ENCODE data around the gene CCDC74B. TPM values are rescaled to one million over a fixed set of nuclear protein-coding genes. Genes with fewer than 3 reads are reported as not detected.
"Not testable (repeated sequence)": the region's sequence is repeated elsewhere in the genome, so short reads cannot be mapped to it uniquely, and the experiment has no call there.

CCDC74B gene
- polyA plus RNA-seq, 3 donors, result not detected

GRCh38 chr2:130154773-130155765 is 10.2 kb upstream of the CCDC74B start:
- no peak overlapping the region for H3K4me3 ChIP-seq (replicated peaks in 1 of 3; ENCODE audit: low read depth in 2 of 3, low read length in 3 of 3)
- Mint-ChIP-seq H3K4me1 (peaks cover 6% of the 10 kb centered on the region), H3K27me3 (ENCODE audit: low read depth in 3 of 3) (peaks cover 0 to 3% (median 1%) of the 10 kb centered on the region in 3 donors), H3K4me3 (no peak overlapping the region), H3K27ac (peak overlapping the region in 1 of 7 donors; percentile 61), H3K9me3 (no peaks in the 10 kb centered on the region), H3K36me3 (peaks cover 33 to 83% of the 10 kb centered on the region in 2 donors)
- H3K4me1 ChIP-seq (ENCODE audit: control insufficient read depth in 1 of 2, insufficient read depth in 2 of 2, low read length in 2 of 2), result no peaks in the 10 kb centered on the region
- H4K20me1 ChIP-seq (ENCODE audit: insufficient read depth, low read length), result no peaks in the 10 kb centered on the region
- no peaks in the 10 kb centered on the region for H3K27me3 ChIP-seq (ENCODE audit: control insufficient read depth in 2 of 2, insufficient read depth in 2 of 2, low read length in 2 of 2)
- H3K36me3 ChIP-seq (replicated peaks in 1 of 2; ENCODE audit: control insufficient read depth in 1 of 2, insufficient read depth in 2 of 2, low read length in 2 of 2), result peaks cover 48 to 55% of the 10 kb centered on the region in 2 donors
- no peak overlapping the region for H3K9ac ChIP-seq (ENCODE audit: insufficient read depth, low read length, poor library complexity, severe bottlenecking)
- H3K27ac ChIP-seq (ENCODE audit: low read depth in 1 of 2, low read length in 2 of 2), result no peak overlapping the region
- H3K9me3 ChIP-seq (replicated peaks in 1 of 2; ENCODE audit: control insufficient read depth in 1 of 2, insufficient read depth in 1 of 2, low read length in 2 of 2), result no peaks in the 10 kb centered on the region
- TF ChIP-seq CTCF (IDR thresholded peaks at IDR 0.05), result no peak
- no peak overlapping the region for H2AFZ ChIP-seq (ENCODE audit: insufficient read depth, low read depth, low read length, poor library complexity, severe bottlenecking)
- no peak for DNase-seq
- intact Hi-C loops (cut with micrococcal nuclease), result no loop called here
- H3K79me2 ChIP-seq (ENCODE audit: insufficient read depth, low read length), result no peaks in the 10 kb centered on the region
- no peak overlapping the region for H3K4me2 ChIP-seq (replicated peaks; ENCODE audit: extremely low read depth, low read length, poor library complexity, severe bottlenecking)
- WGBS (ENCODE audit: insufficient coverage), result 98% methylated on average over 27 of the region's 29 CpGs

- H3K9ac ChIP-seq (ENCODE audit: insufficient read depth, low read length, poor library complexity, severe bottlenecking); intact Hi-C loops (cut with micrococcal nuclease); H3K27me3 ChIP-seq (ENCODE audit: control insufficient read depth in 2 of 2, insufficient read depth in 2 of 2, low read length in 2 of 2); H3K27ac Mint-ChIP-seq; H3K4me1 Mint-ChIP-seq; H3K9me3 ChIP-seq (replicated peaks in 1 of 2; ENCODE audit: control insufficient read depth in 1 of 2, insufficient read depth in 1 of 2, low read length in 2 of 2); H3K27ac ChIP-seq (ENCODE audit: low read depth in 1 of 2, low read length in 2 of 2); DNase-seq; H3K27me3 Mint-ChIP-seq (ENCODE audit: low read depth in 3 of 3); H3K4me2 ChIP-seq (replicated peaks; ENCODE audit: extremely low read depth, low read length, poor library complexity, severe bottlenecking); H3K9me3 Mint-ChIP-seq; H3K4me1 ChIP-seq (ENCODE audit: control insufficient read depth in 1 of 2, insufficient read depth in 2 of 2, low read length in 2 of 2); H4K20me1 ChIP-seq (ENCODE audit: insufficient read depth, low read length); H3K79me2 ChIP-seq (ENCODE audit: insufficient read depth, low read length); H2AFZ ChIP-seq (ENCODE audit: insufficient read depth, low read depth, low read length, poor library complexity, severe bottlenecking); H3K4me3 Mint-ChIP-seq; H3K4me3 ChIP-seq (replicated peaks in 1 of 3; ENCODE audit: low read depth in 2 of 3, low read length in 3 of 3): not testable (repeated sequence)
- WGBS (ENCODE audit: insufficient coverage), result 96% methylated on average over 4 of the region's 8 CpGs
- H3K36me3 Mint-ChIP-seq, result peaks cover 28 to 76% of the 10 kb centered on the region in 2 donors
- peaks cover 41 to 49% of the 10 kb centered on the region in 2 donors for H3K36me3 ChIP-seq (replicated peaks in 1 of 2; ENCODE audit: control insufficient read depth in 1 of 2, insufficient read depth in 2 of 2, low read length in 2 of 2)
Observed at GRCh38 chr2:130154423-130154770, 9.5 kb upstream of the CCDC74B start.

- H3K36me3 ChIP-seq (replicated peaks in 1 of 2; ENCODE audit: control insufficient read depth in 1 of 2, insufficient read depth in 2 of 2, low read length in 2 of 2), result peaks cover 40 to 44% of the 10 kb centered on the region in 2 donors
- intact Hi-C loops (cut with micrococcal nuclease); H3K4me3 Mint-ChIP-seq; H3K4me3 ChIP-seq (replicated peaks in 1 of 3; ENCODE audit: low read depth in 2 of 3, low read length in 3 of 3); H3K4me1 ChIP-seq (ENCODE audit: control insufficient read depth in 1 of 2, insufficient read depth in 2 of 2, low read length in 2 of 2); DNase-seq; H4K20me1 ChIP-seq (ENCODE audit: insufficient read depth, low read length); H2AFZ ChIP-seq (ENCODE audit: insufficient read depth, low read depth, low read length, poor library complexity, severe bottlenecking); H3K79me2 ChIP-seq (ENCODE audit: insufficient read depth, low read length); H3K27ac ChIP-seq (ENCODE audit: low read depth in 1 of 2, low read length in 2 of 2); H3K9ac ChIP-seq (ENCODE audit: insufficient read depth, low read length, poor library complexity, severe bottlenecking); H3K27me3 ChIP-seq (ENCODE audit: control insufficient read depth in 2 of 2, insufficient read depth in 2 of 2, low read length in 2 of 2); H3K9me3 ChIP-seq (replicated peaks in 1 of 2; ENCODE audit: control insufficient read depth in 1 of 2, insufficient read depth in 1 of 2, low read length in 2 of 2); H3K9me3 Mint-ChIP-seq; H3K4me2 ChIP-seq (replicated peaks; ENCODE audit: extremely low read depth, low read length, poor library complexity, severe bottlenecking); H3K4me1 Mint-ChIP-seq; H3K27me3 Mint-ChIP-seq (ENCODE audit: low read depth in 3 of 3): not testable (repeated sequence)
- WGBS (ENCODE audit: insufficient coverage), result no CpG with 5 or more reads among the region's 23 CpGs
- Mint-ChIP-seq H3K36me3 (peaks cover 26 to 71% of the 10 kb centered on the region in 2 donors), H3K27ac (peak overlapping the region in 2 of 7 donors; percentile 33 to 49)
Observed at GRCh38 chr2:130153721-130154422, 9.0 kb upstream of the CCDC74B start.
